HG03139 (cell line): Measurements from ENCODE around the gene TSPAN2.

Experiments used
- ATAC-seq: cut with Tn5 transposase; IDR thresholded peaks from one replicate; pipeline ENCODE4 v1.9.1; 2021; ENCODE audit not compliant: unreplicated experiment

Gene TSPAN2

DNA sequence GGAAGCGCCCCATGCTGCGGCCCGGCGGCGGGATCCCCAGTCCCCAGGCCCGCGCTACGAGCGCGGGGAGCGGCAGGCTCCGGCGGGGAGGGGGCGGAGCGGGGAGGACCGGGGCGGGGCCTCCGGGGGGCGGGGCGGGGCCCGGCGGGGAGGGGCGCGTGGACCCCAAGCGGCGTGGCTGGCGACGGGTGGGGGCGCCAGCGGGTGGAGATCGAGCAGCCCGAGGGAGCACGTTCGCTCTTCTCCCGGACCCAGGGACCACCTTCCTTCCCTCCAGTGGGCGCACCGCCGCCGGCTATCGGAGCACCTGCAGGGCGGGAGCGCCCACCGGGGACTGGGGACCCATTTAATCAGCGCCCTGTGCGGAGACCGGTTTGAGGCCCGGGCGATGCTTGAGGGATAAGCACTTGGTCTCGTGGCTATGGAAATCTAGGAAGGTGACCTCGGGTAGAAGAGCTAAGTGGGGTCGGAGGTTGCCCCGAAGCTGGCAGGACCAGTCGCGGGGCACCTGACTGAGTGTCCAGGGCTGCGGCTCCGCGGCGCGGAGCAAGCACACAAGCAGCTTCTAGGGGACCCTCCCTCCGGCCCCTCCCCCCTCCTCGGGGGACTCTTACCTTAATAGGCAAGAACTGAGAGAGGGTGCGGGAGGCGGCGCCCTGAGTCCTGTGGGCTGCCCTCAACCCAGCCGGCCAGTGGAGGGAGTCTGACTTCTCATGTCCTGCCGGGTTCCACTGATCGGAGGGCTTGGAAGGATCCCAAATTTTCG lies at the start of gene TSPAN2:
TSPAN2 (minus strand) TSS at position 84 of the 766 bp plus-strand sequence; CDS start at position 13, 71 bp downstream.
- ATAC-seq, result no peak

- ATAC-seq, result peak; percentile 67
Observed at GRCh38 chr1:115138973-115139372, 49.7 kb upstream of the TSPAN2 start.

DNA sequence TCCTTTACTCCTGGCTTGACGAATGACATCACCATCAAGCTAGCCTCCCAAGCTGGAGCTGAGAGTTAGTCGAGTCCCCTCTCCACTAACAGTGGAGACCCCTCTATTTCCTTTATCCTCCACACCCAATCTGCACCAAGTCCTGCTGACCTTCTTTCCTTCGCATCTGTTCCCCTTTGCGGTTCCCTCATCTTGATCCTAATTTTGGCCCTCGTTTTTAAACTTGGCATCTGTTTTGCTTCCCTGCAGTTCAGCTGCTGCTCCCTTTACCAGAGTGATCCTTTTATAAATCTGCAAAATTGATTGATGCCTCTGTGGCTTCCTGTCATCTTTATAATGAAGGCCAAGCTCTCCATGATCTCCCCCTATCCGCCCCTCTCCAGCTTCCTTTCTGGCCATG lies 49.0 kb upstream of the TSPAN2 start:
- ATAC-seq, result no peak

GRCh38 chr1:115137191-115137590 lies 47.9 kb upstream of the TSPAN2 start:
- no peak for ATAC-seq

DNA sequence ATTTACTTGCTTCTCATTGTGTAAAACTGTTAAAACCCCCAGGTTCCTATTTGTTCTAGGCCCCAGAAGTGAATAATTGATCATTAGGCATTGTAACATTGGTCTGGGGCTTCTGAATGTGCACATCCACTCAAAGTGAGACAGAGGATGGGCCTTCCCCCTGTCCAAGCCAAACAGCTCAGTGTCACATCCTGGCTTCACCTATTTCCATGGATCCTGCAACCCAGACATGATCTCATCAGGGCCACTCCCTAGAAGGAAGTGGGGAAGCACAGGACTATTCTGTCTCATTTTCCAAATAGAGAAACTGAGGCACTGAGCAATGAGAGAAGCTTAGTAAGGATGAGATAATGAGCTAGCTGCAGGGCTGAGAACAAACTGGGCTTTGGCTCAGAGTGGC lies 47.4 kb upstream of the TSPAN2 start:
- ATAC-seq, result no peak

DNA sequence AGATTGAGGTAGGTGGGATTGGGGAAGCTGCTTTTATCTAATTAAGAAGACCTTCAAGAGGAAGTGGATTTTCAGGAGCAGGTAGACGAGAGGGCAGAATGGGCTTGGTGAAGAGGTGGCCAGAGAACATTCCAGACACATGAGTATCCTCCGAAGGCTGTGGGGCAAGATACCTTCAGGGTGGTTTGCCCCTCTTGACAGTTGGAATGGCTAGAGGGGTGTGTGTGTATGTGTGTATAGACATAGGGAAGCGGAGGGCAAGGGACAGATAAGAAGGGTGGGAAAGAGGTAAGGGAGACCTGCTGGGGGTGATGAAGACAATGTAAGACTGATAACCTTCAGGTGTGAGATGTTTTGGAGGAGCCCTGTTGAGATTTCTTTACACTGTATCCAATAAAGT lies 46.8 kb upstream of the TSPAN2 start:
- no peak for ATAC-seq

- ATAC-seq, result no peak
Observed at GRCh38 chr1:115135681-115136080, 46.4 kb upstream of the TSPAN2 start.

- no peak for ATAC-seq
Observed at GRCh38 chr1:115134850-115135480, 45.7 kb upstream of the TSPAN2 start.

DNA sequence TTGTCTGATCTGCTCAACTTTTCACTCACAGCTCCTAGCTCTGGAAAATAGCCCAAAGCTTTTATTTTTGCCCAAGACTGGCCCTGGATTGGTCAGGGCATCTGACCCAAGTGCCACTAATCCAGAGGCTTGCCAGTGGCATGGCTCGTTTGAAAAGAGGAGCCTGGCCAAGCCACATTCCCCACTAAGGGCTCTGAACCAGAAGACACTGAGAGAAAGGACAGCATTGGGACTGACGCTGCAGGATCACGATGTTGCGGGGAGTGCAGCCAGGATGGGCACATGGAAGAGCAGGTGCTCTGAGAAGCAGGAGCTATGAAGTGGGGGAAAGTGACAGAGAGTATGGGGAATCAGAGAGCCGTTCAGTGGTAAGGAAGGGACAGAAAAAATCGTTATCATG lies 44.9 kb upstream of the TSPAN2 start:
- ATAC-seq, result no peak

- ATAC-seq, result no peak
Observed at GRCh38 chr1:115133440-115133839, 44.1 kb upstream of the TSPAN2 start.

DNA sequence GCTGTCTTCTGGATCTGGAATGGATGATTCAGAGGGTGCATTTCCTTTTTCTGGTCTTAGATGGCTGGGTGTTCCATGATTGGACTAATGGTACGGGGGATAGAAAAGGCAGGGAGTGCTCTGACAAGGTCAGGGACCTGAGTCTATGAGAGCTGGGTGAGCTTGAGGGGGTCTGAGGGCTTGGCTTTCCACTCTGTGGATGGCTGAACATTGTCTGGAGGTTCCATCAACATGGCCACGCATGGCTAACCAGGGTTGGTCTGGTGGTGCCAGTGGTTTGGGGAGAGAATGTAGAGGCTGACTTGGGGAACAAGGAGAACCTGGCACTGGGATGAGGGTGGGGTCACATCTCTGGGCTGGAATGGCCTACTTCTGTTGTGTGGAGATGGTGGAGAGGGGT lies 41.5 kb upstream of the TSPAN2 start:
- no peak for ATAC-seq

GRCh38 chr1:115129071-115129640 lies 39.9 kb upstream of the TSPAN2 start:
- no peak for ATAC-seq

GRCh38 chr1:115127539-115127938 lies 38.2 kb upstream of the TSPAN2 start:
- no peak for ATAC-seq

DNA sequence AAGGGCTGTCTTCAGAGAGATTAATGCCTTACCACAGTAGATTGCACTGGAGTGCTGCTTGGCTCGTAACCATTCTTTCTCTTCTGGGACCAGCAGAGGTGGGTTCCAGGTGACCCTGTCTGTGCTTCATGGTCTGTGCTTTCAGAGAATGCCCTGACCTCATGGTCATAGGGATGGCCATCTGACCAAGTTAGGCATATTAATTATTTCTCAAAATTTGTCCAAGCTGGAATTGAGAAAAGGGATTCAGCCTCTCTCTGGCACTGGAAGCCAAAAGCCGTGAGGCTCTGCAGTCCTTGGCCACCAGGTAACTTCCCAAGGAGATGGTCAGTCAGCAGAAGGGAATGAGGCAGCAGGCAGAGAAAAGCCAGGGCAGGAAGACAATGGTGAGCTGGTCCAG lies 37.2 kb upstream of the TSPAN2 start:
- no peak for ATAC-seq

- ATAC-seq, result no peak
Observed at GRCh38 chr1:115123116-115123515, 33.8 kb upstream of the TSPAN2 start.

DNA sequence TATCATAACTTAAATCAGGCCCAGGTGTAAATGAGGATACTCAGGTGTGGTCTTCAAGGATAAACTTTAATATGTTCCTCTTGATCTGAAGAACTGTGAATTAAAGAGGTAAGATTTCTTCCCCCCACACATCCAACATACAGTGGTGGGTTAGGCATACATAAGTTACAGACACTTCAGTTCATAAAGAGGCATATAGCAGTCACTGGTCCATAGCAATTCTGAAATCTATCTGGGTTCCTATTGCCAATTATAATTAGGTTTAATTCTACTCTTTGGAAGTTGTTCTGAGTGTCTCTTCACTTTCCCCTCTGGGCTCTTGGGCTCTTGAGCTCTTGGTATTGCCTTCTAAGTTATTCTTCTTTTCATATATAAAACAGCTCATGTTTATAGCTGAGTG lies 32.5 kb upstream of the TSPAN2 start:
- no peak for ATAC-seq

DNA sequence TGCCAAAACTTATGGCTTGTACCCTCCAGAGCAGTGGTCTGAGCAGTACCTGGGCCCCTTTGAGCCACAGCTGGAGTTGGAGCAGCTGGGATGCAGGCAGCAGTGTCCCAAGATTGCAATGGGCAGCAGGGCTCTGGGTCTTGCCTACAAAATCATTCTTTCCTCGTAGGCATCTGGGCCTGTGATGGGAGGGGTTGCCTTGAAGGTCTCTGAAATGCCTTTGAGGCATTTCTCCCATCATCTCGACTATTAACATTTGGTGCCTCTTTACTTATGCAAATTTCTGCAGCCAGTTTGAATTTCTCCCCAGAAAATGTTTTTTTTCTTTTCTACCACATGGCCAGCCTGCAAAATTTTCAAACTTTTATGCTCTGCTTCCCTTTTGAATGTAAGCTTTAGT lies 31.0 kb upstream of the TSPAN2 start:
- ATAC-seq, result no peak

GRCh38 chr1:115118611-115119010 lies 29.3 kb upstream of the TSPAN2 start:
- no peak for ATAC-seq

GRCh38 chr1:115118086-115118485 lies 28.8 kb upstream of the TSPAN2 start:
- ATAC-seq, result no peak

DNA sequence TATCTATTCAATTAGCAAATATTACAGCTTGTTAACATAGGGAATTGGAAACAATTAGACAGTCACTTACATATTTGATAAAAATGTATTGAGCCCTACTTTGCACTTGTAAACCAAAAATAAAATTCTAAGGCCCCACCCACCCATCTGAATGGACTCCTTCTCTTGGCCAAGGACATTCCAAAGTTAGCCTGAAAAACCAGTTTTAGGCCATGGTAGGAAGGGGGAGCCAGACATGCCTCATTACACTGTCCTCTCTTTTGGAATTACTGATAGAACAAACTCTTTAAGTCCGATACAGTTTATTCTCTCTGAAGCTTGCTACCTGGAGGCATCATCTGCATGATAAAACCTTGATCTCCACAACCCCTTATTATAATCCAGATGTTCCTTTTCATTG lies 28.0 kb upstream of the TSPAN2 start:
- no peak for ATAC-seq

- ATAC-seq, result no peak
Observed at GRCh38 chr1:115116512-115116911, 27.2 kb upstream of the TSPAN2 start.

- ATAC-seq, result no peak
Observed at GRCh38 chr1:115115521-115116161, 26.3 kb upstream of the TSPAN2 start.
